Stimulated activated naive CD8-positive, alpha-beta T cell treated with anti-CD3 and anti-CD28 coated beads, Interleukin-15, amount 100 ng/mL, for 72 hours (primary cell): ENCODE measurements around the gene IL37.

ENCODE experiments used
- ATAC-seq: fragments of 150-1000 bp; cut with Tn5 transposase; 2 replicates; pipeline ENCODE4 v1.10.0; 2021; ENCODE audit warnings: mild to moderate bottlenecking, moderate library complexity
- DNase-seq, 2 donors: peaks; one replicate each; pipeline ENCODE4 v3.0.0; 2021 to 2022
- H3K27ac Mint-ChIP-seq, 2 donors: one replicate each; pipeline ENCODE4 v1.8.0; 2022; ENCODE audit warnings: mild to moderate bottlenecking in 2 of 2, mixed read lengths in 2 of 2, moderate library complexity in 2 of 2
- H3K27me3 Mint-ChIP-seq: one replicate; pipeline ENCODE4 v1.8.0; 2022; ENCODE audit warnings: mixed read lengths
- H3K4me1 Mint-ChIP-seq: one replicate; pipeline ENCODE4 v1.8.0; 2022; ENCODE audit warnings: mild to moderate bottlenecking, mixed read lengths
- H3K4me3 Mint-ChIP-seq, 2 donors: one replicate each; pipeline ENCODE4 v1.8.0; 2022; ENCODE audit warnings: mild to moderate bottlenecking in 2 of 2, mixed read lengths in 2 of 2, moderate library complexity in 1 of 2
- H3K9me3 Mint-ChIP-seq, 2 donors: one replicate each; pipeline ENCODE4 v1.8.0; 2022; ENCODE audit warnings: mixed read lengths in 2 of 2

The IL37 gene, protein sequence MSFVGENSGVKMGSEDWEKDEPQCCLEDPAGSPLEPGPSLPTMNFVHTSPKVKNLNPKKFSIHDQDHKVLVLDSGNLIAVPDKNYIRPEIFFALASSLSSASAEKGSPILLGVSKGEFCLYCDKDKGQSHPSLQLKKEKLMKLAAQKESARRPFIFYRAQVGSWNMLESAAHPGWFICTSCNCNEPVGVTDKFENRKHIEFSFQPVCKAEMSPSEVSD

DNA sequence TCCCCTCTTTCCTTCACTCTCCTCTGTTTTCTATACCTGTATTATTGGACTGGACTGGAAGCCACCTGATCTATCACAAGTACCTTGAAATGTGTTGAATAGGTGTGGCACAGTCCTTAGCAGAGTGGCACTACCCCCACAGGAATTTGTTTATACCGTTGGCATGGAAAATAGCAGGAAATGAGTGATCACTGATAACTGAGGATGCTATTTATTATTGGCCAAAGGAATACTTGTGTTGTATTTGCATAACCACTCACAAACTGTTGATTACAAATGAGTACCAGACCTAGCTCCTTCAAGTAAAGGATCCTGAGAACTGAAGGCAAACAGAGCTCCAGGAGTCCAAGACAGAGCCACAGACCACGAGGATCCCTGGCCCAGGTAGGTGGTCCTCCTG is at the start of gene IL37:
TSS of gene IL37 (plus strand) at position 301 of the 400 bp plus-strand sequence. CDS start 1,848 bp downstream, outside the sequence.
- Mint-ChIP-seq H3K4me3 (no peak within 1 kb of the TSS), H3K9me3 (peaks cover 0 to 5% of the 10 kb centered on the region in 2 donors), H3K27me3 (no peaks in the 10 kb centered on the region), H3K27ac (peak within 1 kb of the TSS in 1 of 2 donors; percentile 7), H3K4me1 (peaks cover 14% of the 10 kb centered on the region)
- ATAC-seq (no peak), DNase-seq (no peak)

DNA sequence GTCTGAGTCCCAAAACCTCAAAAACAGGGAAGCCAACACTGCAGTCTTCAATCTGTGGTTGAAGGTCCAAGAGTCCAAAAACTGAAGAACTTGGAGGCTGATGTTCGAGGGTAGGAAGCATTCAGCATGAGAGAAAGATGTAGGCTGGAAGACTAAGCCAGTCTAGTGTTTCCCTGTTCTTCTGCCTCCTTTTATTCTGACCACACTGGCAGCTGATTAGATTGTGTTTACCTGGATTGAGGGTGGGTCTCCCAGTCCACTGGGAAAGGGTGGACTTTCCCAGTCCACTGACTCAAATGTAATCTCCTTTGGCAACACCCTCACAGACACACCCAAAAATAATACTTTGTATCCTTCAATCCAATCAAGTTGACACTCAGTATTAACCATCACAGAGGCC is 46.9 kb upstream of the IL37 start:
- Mint-ChIP-seq H3K27ac (no peak overlapping the region), H3K27me3 (peaks cover 19% of the 10 kb centered on the region), H3K4me1 (peaks cover 2% of the 10 kb centered on the region), H3K4me3 (no peak overlapping the region), H3K9me3 (peaks cover 15 to 17% of the 10 kb centered on the region in 2 donors)
- ATAC-seq, result no peak
- no peak for DNase-seq

DNA sequence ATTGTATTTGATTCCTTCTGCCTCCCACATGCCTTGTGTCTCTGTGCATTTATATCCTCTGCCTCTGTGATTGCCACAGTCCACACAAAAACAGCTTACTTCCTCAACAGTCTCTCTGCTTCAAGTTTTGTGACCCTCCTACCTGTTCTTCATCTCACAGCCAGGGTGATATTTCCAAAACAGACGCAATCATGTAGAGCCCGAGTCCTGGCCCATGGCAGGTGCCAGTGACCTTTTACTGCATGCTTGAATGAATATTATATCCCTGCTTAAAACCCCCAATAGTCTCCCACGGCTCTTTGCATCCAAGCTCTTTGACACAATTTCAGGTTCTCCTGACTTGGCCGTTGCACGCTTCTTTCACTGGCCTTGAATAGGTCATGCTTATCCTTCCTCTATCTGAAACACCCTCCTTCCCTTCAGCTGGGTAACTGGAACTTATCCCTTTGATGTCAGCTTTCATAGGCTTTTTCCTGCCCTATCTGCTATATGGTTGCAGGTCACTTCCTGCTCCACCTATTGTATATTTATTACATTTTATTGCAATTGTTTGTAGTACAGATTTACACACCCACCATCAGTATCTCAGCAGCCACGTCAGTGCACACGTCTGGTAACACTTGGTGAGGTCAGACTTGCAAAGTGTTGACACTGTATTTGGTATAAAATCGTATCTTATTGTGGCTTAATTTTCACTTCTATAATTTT is 44.7 kb upstream of the IL37 start:
- ATAC-seq (no peak), DNase-seq (no peak)
- Mint-ChIP-seq H3K27ac (no peak overlapping the region), H3K9me3 (peaks cover 0 to 9% of the 10 kb centered on the region in 2 donors), H3K4me1 (peaks cover 6% of the 10 kb centered on the region), H3K27me3 (peaks cover 33% of the 10 kb centered on the region), H3K4me3 (no peak overlapping the region)

DNA sequence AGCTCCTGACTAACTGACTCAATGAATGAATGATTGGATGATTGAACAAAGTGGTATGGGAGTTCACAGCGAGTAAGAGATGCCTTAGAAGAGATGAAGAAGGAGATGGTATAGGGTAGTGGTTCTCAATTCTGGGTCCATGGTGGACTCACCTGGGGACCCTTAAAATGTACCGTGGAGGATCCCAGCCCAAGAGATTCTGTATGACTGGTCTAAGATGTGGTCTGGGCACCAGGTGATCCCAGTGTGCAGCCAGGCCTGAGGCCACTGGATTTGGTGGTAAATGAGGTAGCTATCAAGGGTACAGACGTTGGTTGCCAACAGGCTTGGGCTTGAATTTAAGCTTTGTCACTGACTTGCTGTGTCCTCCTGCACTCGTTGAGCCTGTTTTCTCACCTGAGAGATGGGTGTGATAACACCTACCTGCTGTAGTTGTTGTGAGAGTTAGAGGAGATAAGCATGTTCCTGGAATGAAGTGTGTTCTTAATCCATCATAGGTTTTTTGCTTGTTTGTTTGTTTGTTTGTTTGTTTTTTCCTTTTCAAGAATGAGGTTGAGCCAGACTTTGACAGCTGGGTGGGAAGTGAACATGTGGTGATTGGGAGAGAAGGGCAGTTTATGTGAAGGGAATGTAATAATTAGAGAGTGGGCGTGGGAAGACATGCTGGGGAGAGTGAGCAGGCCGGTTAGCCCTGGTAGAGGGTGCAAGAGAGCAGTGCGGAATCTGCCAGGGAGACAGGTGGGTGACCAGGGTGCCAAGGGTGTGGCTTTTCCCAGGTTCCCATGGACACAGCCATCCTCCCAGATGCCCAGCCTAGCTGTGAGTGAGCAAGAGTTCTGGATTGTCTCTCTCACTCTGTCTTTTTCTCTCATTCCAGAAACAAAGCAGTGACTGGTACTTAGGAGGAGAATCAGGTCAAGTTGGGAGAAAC is 43.0 kb upstream of the IL37 start:
- Mint-ChIP-seq H3K4me3 (no peak overlapping the region), H3K9me3 (peaks cover 0 to 9% of the 10 kb centered on the region in 2 donors), H3K4me1 (peaks cover 6% of the 10 kb centered on the region), H3K27ac (peak overlapping the region in 1 of 2 donors; percentile 46), H3K27me3 (peaks cover 48% of the 10 kb centered on the region)
- ATAC-seq (no peak), DNase-seq (no peak)

DNA sequence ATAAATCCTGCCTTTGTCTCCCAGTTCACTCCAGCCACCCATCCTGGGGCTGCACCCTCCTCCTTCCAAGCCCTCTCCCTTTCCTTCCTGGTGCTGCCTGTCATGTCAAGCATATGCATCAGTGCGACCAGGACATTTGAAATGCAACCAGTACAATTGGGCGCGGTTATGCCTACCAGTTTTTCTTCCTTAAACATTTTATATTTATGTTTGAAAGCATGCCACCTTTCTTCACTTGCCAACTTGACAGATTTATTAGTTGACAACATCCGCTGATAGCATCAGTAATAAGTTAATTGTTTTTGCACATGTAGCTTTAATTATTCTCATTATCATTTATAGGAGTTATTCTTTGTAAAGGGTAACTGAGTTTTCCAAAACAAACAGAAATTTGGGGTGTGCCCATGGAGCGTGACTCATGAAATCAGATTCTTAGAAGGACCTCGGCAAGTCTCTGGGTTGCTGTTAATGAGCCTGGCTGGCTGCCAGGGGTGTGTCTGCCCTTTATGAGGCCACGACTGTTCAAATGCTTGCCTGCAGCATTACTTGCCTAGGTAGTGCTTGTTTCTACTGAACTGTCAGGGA is 41.6 kb upstream of the IL37 start:
- H3K27me3 Mint-ChIP-seq, result peaks cover 62% of the 10 kb centered on the region
- DNase-seq, result peak in 1 of 2 donors; percentile 19
- H3K9me3 Mint-ChIP-seq, result peaks cover 0 to 9% of the 10 kb centered on the region in 2 donors
- H3K4me1 Mint-ChIP-seq, result peaks cover 6% of the 10 kb centered on the region
- H3K27ac Mint-ChIP-seq, result no peak overlapping the region
- no peak for ATAC-seq
- no peak overlapping the region for H3K4me3 Mint-ChIP-seq

DNA sequence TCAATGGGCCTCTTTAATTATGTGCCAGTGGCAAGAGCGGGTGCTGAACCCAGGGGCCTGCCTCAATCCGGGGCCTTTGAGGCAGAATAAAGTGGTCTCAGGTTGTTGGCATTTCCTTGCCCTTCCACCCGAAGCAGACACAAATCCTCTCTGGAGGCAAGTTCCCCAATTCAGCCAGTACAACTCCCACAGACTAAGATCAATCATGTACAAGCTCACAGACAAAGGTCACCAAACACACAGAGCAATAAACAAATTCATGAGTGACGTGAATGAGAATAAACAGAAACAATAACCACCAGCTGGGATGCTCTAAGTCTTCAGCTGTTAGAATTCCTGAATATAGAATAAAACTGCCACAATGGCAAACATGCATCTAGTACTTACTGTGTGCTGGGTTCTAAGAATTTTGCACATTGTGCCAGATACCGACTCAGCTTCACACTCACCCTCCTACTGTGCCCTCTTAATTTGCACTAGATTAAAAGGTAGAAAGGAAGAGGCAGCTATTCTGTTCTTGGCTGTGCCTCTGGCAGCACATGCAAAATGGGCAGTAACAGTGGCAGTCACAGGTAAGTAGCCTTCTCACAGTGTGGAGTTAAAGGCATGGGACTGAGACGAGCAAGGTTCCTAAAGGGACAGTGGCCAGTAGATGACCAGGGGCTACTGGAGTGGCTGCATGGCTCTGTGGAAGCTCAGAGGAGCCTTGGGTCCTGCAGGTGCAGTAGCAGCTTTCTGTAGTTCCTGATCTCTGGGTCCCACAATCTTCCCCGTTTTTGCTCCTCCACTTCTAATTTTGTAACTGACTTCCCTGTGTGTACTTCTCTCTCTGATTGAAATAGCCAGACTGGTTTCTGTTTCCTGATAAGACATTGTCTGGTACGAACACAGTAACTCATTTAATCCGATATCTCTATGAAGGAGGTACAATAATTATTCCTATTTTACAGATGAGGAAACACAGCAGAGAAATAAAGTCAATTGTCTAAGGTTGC is 39.8 kb upstream of the IL37 start:
- Mint-ChIP-seq H3K27ac (no peak overlapping the region), H3K27me3 (peaks cover 72% of the 10 kb centered on the region), H3K9me3 (peaks cover 0 to under 1% of the 10 kb centered on the region in 2 donors), H3K4me3 (no peak overlapping the region), H3K4me1 (peaks cover 6% of the 10 kb centered on the region)
- DNase-seq, result no peak
- ATAC-seq, result no peak

DNA sequence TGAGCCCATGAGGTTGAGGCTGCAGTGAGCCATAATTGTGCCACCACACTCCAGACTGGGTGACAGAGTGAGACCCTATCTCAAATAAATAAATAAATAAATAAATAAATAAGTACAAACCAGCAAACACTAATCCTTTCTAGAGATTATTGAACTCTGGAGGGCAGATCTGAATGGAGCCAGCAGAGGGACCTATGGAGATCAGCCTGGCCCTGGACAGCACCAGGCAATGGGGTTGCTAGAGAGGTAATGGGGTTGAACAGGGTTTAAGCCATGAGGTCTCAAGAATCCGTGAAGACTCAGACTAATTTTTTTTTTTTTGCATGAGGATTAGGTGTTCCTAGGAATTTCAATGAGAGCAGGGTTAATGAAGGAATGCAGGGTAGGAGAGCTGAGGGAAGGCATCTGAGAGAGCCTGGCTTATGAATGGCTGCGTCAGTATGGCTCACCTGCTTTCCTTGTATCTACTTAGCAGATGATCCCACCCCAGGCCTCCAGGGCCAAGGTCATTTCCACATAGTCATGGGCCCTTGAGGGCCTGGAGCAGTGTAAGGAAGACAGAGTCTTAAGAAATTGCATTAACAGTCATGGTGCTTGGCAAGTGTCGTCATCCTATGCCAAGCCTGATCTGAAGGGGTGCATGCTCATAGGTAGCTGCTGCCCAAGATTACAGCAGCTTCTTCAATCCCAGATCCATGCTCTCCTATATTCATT is 34.6 kb upstream of the IL37 start:
- DNase-seq, result no peak
- Mint-ChIP-seq H3K27ac (no peak overlapping the region), H3K4me1 (peaks cover 24% of the 10 kb centered on the region), H3K27me3 (peaks cover 39% of the 10 kb centered on the region), H3K4me3 (no peak overlapping the region), H3K9me3 (no peaks in the 10 kb centered on the region)
- ATAC-seq, result no peak

DNA sequence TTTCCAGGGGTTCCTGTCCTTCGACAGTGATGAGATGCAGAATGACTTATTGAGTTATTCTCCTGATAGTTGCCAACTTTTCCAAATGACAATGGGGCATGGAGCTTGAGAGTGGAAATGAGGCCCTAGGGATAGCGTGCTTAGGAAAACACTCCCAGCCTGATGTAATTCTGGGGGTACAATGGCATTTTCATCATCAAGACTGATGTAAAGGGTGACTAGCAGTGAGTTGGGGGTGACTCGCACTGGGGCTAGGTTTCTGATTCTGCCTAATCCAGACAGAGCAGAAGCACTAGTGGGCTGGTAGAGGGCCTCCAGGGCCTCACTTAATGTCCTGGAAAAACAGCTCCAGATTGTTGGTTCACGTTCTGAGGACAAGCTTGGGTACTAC is 34.0 kb upstream of the IL37 start:
- peaks cover 34% of the 10 kb centered on the region for H3K27me3 Mint-ChIP-seq
- no peak for DNase-seq
- no peak overlapping the region for H3K27ac Mint-ChIP-seq
- H3K9me3 Mint-ChIP-seq, result no peaks in the 10 kb centered on the region
- ATAC-seq, result no peak
- no peak overlapping the region for H3K4me3 Mint-ChIP-seq
- H3K4me1 Mint-ChIP-seq, result peaks cover 28% of the 10 kb centered on the region

DNA sequence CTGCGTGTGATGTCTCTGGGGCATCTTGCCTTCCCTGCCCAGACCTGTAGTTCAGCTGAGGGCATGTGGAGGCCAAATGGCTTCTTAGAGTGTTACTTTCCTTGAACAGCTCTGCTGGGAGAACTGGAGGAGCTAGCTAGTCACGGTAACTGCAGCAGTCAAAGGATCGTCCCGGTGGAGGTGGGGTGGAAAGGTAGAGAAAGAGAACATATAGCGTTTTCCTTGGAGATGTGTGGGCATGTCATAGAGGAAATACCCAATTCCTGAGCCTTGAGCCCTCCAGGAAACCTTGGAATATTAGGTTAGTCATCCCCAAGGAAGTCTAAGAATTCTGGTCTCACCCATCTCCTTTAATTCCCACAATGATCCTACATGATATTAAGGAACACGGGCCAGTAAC is 33.5 kb upstream of the IL37 start:
- ATAC-seq, result no peak
- peaks cover 29% of the 10 kb centered on the region for H3K27me3 Mint-ChIP-seq
- no peak for DNase-seq
- H3K4me3 Mint-ChIP-seq, result no peak overlapping the region
- no peaks in the 10 kb centered on the region for H3K9me3 Mint-ChIP-seq
- peak overlapping the region in 1 of 2 donors; percentile 69 for H3K27ac Mint-ChIP-seq
- H3K4me1 Mint-ChIP-seq, result peaks cover 28% of the 10 kb centered on the region

DNA sequence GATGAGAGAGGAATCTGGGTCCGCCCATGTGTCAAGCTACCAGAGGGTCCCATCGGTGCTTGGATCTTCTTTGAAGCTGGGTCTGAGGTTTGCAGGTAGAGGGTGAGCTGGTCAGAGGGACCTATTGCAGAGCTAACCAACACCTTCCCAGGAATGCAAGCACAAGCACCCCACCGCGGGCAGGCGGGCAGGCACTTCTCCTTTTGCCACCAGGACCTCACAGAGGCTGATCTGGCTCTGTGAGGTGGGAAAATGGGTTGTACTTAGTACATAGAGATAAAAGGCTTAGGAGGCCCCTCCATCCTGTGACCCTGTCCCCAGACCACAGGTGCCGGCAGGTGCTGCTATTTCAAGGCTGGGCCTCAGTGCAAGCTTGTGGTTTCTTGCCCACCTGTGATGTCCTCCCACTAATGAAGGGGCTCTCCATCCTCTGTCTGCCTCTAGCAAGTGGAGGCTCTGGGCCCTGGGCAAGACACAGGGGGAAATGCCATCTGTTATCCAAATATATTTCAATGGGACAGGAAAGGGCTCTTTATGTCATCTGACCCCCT is 31.4 kb upstream of the IL37 start:
- DNase-seq (no peak), ATAC-seq (peak; percentile 25)
- H3K27ac Mint-ChIP-seq, result no peak overlapping the region
- peaks cover 9% of the 10 kb centered on the region for H3K27me3 Mint-ChIP-seq
- peak overlapping the region in 1 of 2 donors; percentile 61 for H3K4me3 Mint-ChIP-seq
- no peaks in the 10 kb centered on the region for H3K9me3 Mint-ChIP-seq
- peaks cover 30% of the 10 kb centered on the region for H3K4me1 Mint-ChIP-seq

DNA sequence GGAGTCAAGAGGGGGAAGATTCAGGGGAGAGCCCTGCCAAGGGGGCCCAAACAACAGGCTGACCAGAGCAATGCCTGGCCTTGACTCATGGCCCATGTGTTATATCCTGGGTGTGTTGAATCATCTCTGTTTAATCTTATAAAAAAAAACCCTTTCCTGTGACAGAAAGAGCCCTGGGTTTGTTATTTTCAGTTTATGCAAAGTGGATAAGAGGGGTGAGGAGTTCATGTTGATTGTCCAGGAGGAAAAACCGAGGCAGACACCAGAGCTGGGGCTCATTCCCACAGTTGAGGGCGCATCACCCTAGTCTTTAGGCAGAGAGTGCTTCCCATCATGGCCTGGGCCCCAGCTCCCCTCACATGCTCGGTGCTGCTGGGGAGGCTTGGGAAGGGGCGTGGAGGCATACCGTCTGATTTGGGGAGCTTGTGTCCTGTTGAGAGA is 30.9 kb upstream of the IL37 start:
- DNase-seq, result no peak
- Mint-ChIP-seq H3K27me3 (peaks cover 6% of the 10 kb centered on the region), H3K4me1 (peaks cover 36% of the 10 kb centered on the region), H3K27ac (peak overlapping the region in 1 of 2 donors; percentile 83), H3K4me3 (peak overlapping the region in 1 of 2 donors; percentile 61), H3K9me3 (no peaks in the 10 kb centered on the region)
- peak; percentile 59 for ATAC-seq

DNA sequence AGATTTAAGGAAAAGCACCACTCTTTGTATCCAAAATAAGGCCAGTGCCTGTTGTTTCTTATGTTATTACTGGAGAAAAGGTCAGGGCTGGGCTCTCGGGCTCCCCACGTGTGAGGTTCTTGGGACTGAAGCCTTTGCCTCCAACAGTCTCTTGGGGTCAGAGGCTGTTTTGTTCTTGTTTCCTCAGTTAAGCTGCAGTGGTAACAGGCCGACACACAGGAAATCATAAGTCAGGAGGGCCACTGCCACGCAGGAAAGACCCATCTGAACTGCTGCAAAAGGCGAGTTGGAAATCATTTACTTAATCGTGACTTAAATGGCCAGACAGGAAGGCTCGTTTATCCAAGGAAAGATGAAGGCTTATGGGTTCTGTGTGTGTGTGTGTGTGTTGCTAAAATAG is 30.3 kb upstream of the IL37 start:
- H3K4me3 Mint-ChIP-seq, result peak overlapping the region in 1 of 2 donors; percentile 61
- DNase-seq, result no peak
- peaks cover 39% of the 10 kb centered on the region for H3K4me1 Mint-ChIP-seq
- no peaks in the 10 kb centered on the region for H3K9me3 Mint-ChIP-seq
- no peaks in the 10 kb centered on the region for H3K27me3 Mint-ChIP-seq
- ATAC-seq, result no peak
- H3K27ac Mint-ChIP-seq, result peak overlapping the region; percentile 19 to 84

DNA sequence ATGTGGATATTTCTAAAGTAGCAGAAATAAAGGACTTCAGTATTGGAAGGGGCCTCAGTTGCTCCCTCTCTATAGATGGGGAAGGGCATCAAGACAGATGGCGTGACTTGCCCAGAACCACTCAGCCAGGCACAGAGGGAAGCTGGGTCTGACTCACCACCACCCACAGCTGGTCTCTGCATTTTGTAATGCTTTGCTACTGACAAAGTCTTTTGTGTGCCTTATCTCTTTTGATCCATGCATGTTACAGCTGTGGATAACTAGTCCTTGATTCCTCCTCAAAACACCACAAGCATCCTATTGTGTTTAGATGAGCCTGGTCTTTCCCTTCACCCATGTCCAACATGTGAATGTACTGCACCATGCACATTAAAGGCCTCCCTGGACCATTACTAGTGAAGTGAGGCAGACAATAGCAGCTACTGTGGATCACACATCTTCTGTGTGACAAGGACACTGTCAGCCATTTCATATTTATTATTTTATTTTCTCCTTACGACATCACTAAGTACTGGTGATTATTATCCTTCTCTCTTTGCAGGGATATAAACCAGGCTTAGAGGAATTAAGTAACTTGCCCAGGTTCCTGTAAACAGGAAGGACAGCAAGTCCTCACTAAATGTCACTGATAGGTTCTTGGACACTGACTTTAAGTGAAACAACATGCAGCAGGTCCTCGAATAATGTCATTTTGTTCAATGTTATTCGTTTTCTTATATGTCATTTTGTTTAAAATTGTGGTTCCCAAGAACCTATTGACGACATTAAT is 29.6 kb upstream of the IL37 start:
- H3K4me1 Mint-ChIP-seq, result peaks cover 39% of the 10 kb centered on the region
- DNase-seq (peak in 1 of 2 donors; percentile 14), ATAC-seq (peak; percentile 60)
- H3K27me3 Mint-ChIP-seq, result no peaks in the 10 kb centered on the region
- H3K4me3 Mint-ChIP-seq, result peak overlapping the region in 1 of 2 donors; percentile 44
- H3K27ac Mint-ChIP-seq, result peak overlapping the region in 1 of 2 donors; percentile 67
- no peaks in the 10 kb centered on the region for H3K9me3 Mint-ChIP-seq
